Vagina (tissue), 2 donors: ENCODE measurements around the gene DVL1. TPM values are rescaled to one million over a fixed set of nuclear protein-coding genes. Genes with fewer than 3 reads are reported as not detected.

Experiments
- DNase-seq, 2 donors: peaks; one replicate each; pipeline ENCODE4 v3.0.0-alpha.2; 2017; ENCODE audit errors: extremely low spot score in 2 of 2
- H3K27ac ChIP-seq: fragments of 200-600 bp; sonication (generic); one replicate; pipeline ENCODE4 v1.5.1; 2019
- H3K27me3 ChIP-seq: fragments of 200-600 bp; sonication (generic); one replicate; pipeline ENCODE4 v1.5.1; 2019
- H3K36me3 ChIP-seq, 2 donors: fragments of 200-600 bp; sonication (generic); one replicate each; pipeline ENCODE4 v1.5.1; 2017 to 2019
- H3K4me1 ChIP-seq: fragments of 200-600 bp; sonication (generic); one replicate; pipeline ENCODE4 v1.5.1; 2019
- H3K4me3 ChIP-seq, 2 donors: fragments of 200-600 bp; sonication (generic); 1 replicate in 1 of 2; 2 replicates in 1 of 2; pipeline ENCODE4 v1.5.1; 2016 to 2019
- H3K9me3 ChIP-seq: fragments of 200-600 bp; sonication (generic); one replicate; pipeline ENCODE4 v1.5.1; 2019
- POLR2A ChIP-seq, 2 donors: fragments of 450-650 bp; IDR thresholded peaks; one replicate each; pipeline ENCODE4 v1.6.1; 2017; ENCODE audit warnings: antibody characterized with exemption in 2 of 2, mild to moderate bottlenecking in 2 of 2, moderate library complexity in 2 of 2
- POLR2AphosphoS5 ChIP-seq, 2 donors: sonication (generic); formaldehyde crosslinking; IDR thresholded peaks; one replicate each; pipeline ENCODE4 v1.9.0; 2017; ENCODE audit warnings: antibody characterized with exemption in 2 of 2, mild to moderate bottlenecking in 2 of 2, low read depth in 1 of 2; ENCODE audit not compliant: insufficient read depth in 1 of 2
- intact Hi-C: fragments of 100-400 bp; cut with DNase I; formaldehyde crosslinking; loops from one replicate; pipeline ENCODE4 v1.15.1; 2023
- total RNA-seq: library from RNA; depleted of rRNA; stranded (reverse); fragments of >200 nt; gene quantifications from one replicate; pipeline ENCODE4 v1.2.3, GENCODE V29; 2016
- TF ChIP-seq, protein P1 (sequence below), 3 experiments: fragments of 450-650 bp in 2 of 3; fragments of 200-600 bp in 1 of 3; sonication (generic) in 1 of 3; IDR thresholded peaks; one replicate each; pipeline ENCODE4 v1.5.1; 2017 to 2019; ENCODE audit warnings: antibody characterized with exemption in 3 of 3, mild to moderate bottlenecking in 2 of 3, moderate library complexity in 2 of 3

Gene DVL1
- total RNA-seq, 1 donor from 2014 or later, result 72.4 TPM

DNA sequence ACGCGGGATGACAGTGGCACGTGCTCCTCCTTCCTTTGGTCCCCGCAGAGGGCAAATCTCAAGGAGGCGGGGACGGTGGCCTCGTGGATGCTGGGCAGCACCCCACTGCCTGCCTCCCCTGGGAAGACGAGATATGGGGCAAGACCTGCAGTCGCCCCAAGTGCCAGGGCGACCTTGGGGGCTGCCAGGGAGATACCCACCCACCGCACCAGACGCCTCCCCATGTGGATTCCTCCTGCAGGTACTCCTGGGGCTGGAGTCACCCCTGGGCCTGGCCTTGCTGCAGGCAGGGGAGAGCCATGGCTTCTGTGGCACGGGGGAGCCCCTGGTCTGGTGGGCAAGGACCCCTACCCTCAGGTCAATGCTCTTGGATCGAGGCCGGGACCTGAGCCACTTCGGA, 31.6 kb upstream of the DVL1 start:
- no peak for DNase-seq
- Histone ChIP-seq H3K27ac (no peak overlapping the region), H3K36me3 (peaks cover 0 to 3% of the 10 kb centered on the region in 2 donors), H3K27me3 (no peaks in the 10 kb centered on the region), H3K4me3 (no peak overlapping the region), H3K9me3 (no peaks in the 10 kb centered on the region), H3K4me1 (peaks cover 6% of the 10 kb centered on the region)
- intact Hi-C loops, result no loop called here
- TF ChIP-seq, protein P1, sequence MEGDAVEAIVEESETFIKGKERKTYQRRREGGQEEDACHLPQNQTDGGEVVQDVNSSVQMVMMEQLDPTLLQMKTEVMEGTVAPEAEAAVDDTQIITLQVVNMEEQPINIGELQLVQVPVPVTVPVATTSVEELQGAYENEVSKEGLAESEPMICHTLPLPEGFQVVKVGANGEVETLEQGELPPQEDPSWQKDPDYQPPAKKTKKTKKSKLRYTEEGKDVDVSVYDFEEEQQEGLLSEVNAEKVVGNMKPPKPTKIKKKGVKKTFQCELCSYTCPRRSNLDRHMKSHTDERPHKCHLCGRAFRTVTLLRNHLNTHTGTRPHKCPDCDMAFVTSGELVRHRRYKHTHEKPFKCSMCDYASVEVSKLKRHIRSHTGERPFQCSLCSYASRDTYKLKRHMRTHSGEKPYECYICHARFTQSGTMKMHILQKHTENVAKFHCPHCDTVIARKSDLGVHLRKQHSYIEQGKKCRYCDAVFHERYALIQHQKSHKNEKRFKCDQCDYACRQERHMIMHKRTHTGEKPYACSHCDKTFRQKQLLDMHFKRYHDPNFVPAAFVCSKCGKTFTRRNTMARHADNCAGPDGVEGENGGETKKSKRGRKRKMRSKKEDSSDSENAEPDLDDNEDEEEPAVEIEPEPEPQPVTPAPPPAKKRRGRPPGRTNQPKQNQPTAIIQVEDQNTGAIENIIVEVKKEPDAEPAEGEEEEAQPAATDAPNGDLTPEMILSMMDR (IDR thresholded peaks at IDR 0.05), result no peak
- TF ChIP-seq POLR2A (IDR thresholded peaks at IDR 0.05) (no peak), POLR2AphosphoS5 (IDR thresholded peaks at IDR 0.05; ENCODE audit: insufficient read depth in 1 of 2, low read depth in 1 of 2) (no peak)

DNA sequence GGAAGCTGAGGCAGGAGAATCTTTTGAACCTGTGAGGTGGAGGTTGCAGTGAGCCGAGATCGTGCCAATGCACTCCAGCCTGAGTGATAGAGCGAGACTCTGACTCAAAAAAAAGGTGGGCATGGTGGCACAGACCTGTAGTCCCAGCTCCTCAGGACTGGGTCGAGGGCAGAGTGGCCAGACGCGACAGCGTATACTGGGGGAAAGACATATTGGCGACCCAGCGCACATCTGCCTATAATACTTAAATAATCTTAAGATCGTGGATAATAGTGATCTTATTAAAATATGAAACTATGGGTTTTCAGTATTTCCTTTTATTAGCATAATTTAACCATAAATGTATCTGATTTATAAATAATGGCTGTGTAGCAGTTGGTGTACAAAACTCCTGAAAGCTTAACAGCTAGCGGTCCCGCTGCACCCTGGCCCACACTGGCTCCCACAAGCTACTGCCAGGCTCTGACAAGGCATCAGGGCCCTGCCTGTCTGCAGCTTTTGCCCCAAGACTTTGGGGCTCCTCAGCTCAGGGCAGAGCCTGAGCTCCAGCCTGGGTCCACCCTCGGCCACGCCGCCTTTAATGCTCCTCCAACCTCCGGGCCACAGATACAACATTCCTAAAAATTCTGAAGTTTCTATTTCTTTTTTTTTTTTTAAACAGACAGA, 28.5 kb upstream of the DVL1 start:
- intact Hi-C loops, result no loop called here
- TF ChIP-seq POLR2A (IDR thresholded peaks at IDR 0.05) (no peak), POLR2AphosphoS5 (IDR thresholded peaks at IDR 0.05; ENCODE audit: insufficient read depth in 1 of 2, low read depth in 1 of 2) (no peak)
- TF ChIP-seq, protein P1 (IDR thresholded peaks at IDR 0.05), result no peak

DNA sequence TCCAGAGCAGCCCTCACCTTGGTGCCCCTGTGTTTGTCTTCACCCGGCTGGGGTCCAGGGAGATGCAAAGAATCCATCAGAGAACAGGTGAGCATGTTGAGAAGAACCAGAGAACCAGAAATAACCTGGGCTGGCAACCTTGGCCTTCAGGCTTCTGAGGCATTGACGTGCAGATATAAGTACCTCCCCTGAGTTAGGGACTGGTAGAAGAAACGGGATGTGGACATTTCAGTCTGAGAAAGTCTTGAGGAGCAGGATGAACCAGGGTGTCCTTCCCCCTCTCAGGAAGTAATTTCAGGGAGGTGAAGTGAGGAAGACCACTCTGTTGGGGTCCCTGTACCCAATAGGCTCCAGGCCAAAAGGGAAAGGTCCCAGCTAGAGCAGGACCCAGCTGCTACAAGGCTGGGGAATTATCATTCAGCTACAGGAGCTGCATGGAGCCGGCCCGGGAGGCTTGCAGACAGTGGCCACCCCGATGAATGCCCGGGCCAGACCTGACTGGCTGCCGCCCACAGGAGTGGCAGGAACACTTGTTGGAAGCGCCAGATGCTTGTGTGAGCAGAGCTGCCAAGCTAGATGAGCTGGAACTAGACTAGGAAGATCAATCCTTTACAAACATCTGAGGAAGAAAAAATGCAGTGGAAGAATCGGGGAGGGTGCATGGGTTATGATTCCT, 27.5 kb upstream of the DVL1 start:
- Histone ChIP-seq H3K27ac (no peak overlapping the region), H3K4me1 (peaks cover 35% of the 10 kb centered on the region), H3K36me3 (peaks cover 0 to 9% of the 10 kb centered on the region in 2 donors), H3K9me3 (no peaks in the 10 kb centered on the region), H3K4me3 (no peak overlapping the region), H3K27me3 (no peaks in the 10 kb centered on the region)
- intact Hi-C loops, result no loop called here
- peak in 1 of 2 donors; percentile 85 for DNase-seq
- TF ChIP-seq POLR2A (IDR thresholded peaks at IDR 0.05) (no peak), POLR2AphosphoS5 (IDR thresholded peaks at IDR 0.05; ENCODE audit: insufficient read depth in 1 of 2, low read depth in 1 of 2) (no peak)
- TF ChIP-seq, protein P1 (IDR thresholded peaks at IDR 0.05), result no peak

More for the DNA sequence above, 28.5 kb upstream of the DVL1 start:
- H3K36me3 ChIP-seq, result peaks cover 0 to 9% of the 10 kb centered on the region in 2 donors
- H3K4me1 ChIP-seq, result peaks cover 25% of the 10 kb centered on the region
- no peaks in the 10 kb centered on the region for H3K9me3 ChIP-seq
- no peak for DNase-seq
- H3K27me3 ChIP-seq, result no peaks in the 10 kb centered on the region
- no peak overlapping the region for H3K27ac ChIP-seq
- H3K4me3 ChIP-seq, result no peak overlapping the region

DNA sequence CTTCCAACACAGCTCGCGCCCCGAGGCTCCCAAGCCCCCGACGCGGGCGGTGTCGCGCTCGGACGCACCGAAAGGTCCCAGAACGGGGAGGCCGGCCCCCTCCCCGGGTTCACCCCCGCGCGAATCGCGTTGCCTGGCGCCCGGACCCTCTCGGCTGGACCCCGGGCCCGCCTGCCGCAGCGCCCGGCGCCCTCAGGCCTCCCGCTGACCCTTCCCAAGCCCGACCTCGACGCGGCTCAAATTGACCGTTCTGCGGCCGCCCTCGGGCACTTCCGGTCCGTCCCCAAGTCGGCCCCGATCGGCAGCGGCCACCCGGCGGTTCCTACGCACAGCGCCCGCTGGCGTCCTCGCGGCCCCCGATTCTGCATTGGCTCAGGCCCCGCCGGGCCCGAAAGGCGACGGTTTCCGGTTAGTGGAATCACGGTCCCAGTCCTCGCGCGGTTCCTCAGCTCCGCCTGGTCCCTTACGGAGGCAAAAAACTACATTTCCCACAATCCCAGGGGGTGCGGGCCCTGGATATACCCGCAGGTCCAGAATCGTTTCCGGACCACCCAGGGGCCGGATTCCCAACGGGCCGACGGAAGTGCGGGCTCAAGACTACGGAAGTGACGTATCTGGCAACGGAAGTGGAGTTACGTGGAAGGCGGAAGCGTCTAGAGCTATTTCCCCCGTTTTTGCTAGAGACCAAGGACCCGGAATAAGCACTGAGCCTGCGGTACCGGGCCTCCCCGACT, 25.9 kb upstream of the DVL1 start, which contains the start of gene AURKAIP1:
AURKAIP1 (minus strand) TSS at position 279 of the 734 bp plus-strand sequence. CDS start 451 bp downstream, outside the sequence.
- Histone ChIP-seq H3K4me3 (peak within 1 kb of the TSS; percentile 93 to 99), H3K4me1 (peaks cover 40% of the 10 kb centered on the region), H3K9me3 (no peaks in the 10 kb centered on the region), H3K27me3 (no peaks in the 10 kb centered on the region), H3K36me3 (peaks cover 0 to 9% of the 10 kb centered on the region in 2 donors), H3K27ac (peak within 1 kb of the TSS; percentile 93)
- intact Hi-C loops, result loop anchor here (2.0 kb wide), 1 partner anchor 24 kb away; the partner anchor contains the start of gene CCNL2
- DNase-seq, result peak; percentile 99
- TF ChIP-seq POLR2AphosphoS5 (IDR thresholded peaks at IDR 0.05; ENCODE audit: insufficient read depth in 1 of 2, low read depth in 1 of 2), result peak; percentile 94 to 100
- TF ChIP-seq POLR2A (IDR thresholded peaks at IDR 0.05), result no peak
- TF ChIP-seq, protein P1 (IDR thresholded peaks at IDR 0.05), result peak in 2 of 3 experiments; percentile 7 to 29
